ENCODE results near the gene SLC29A1.
"Not testable (repeated sequence)": the region's sequence is repeated elsewhere in the genome, so short reads cannot be mapped to it uniquely, and the experiment has no call there.

The SLC29A1 gene

DNA sequence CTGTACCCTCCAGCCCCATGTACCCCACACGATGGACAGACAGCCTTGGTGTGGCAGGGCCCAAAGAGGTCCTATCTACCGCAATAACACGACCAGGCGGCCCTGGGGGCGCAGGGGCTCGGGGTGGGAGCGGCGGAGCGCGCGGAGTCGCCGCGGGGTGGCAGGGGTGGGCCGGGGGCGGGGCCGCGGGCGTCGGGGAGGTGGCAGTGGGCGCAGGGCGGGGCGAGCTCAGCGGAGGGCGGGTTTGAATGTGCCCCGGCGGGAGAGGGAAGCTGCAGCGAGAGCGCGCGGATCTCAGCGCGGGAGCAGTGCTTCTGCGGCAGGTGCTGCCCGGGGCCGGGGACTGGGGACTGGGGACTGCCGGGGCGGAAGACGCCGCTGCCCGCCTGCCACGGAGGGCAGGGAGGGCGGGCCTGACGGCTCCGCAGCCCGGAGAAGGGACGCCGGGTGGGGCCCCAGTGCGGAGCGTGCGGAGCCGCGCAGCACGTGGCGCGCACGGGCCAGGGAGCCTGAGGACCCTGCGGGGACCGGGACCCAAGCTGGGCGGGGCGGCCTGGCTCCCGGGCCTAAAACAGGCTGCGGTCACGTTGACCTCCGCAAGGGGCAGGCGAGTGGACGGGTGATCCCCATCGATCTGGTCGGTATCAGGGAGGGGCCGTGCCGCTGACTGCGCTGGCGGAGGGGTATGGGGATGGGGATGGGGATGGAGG is at the start of gene SLC29A1:
TSS of gene SLC29A1 (plus strand) at position 277 of the 710 bp plus-strand sequence. CDS start 3,719 bp downstream, outside the sequence.
- no peaks in the 10 kb centered on the region for H3K27me3 ChIP-seq (ENCODE audit: low read depth, low read length)
- peak within 1 kb of the TSS; percentile 62 to 76 for H3K4me3 ChIP-seq (ENCODE audit: low read depth in 1 of 2, low read length in 2 of 2)
- no peaks in the 10 kb centered on the region for H3K9me3 ChIP-seq (ENCODE audit: control insufficient read depth in 1 of 2, low read length in 2 of 2)
- no peaks in the 10 kb centered on the region for H3K36me3 ChIP-seq (ENCODE audit: control insufficient read depth in 1 of 2, insufficient read depth in 2 of 2, low read length in 2 of 2)
- H3K4me1 ChIP-seq (ENCODE audit: control insufficient read depth in 1 of 2, insufficient read depth in 2 of 2, low read length in 2 of 2) = peaks cover 23 to 84% of the 10 kb centered on the region in 2 donors
- peak within 1 kb of the TSS; percentile 51 for H3K27ac ChIP-seq (ENCODE audit: low read length)

DNA sequence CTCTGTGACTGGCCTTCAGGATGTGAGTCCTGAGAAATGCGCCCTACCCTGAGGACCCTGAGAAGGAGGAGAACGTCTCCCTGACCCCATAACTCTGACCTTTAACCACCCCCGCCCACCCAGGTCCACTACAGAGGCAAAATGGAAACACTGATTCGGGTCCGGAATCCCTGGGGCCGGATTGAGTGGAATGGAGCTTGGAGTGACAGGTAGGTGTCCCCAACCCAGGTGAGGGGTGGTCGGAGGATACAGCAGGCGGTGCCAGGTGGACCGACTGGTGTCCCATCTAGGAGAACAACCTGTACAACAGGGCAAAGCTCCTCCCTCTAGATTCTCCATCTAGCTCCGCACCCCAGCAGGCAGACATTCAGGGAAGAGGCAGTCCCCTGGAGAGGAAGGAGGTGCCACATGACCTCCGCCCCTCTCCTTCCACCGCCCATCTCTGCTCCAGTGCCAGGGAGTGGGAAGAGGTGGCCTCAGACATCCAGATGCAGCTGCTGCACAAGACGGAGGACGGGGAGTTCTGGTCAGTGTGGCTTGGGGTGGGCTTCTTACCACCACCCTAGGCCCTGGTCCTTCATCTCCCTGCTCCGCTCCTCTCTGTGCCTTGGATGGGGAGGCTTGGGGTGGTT is 47.1 kb upstream of the SLC29A1 start:
- no peak overlapping the region for H3K27ac ChIP-seq (ENCODE audit: low read length)
- no peak overlapping the region for H3K4me3 ChIP-seq (ENCODE audit: low read depth in 1 of 2, low read length in 2 of 2)
- H3K27me3 ChIP-seq (ENCODE audit: low read depth, low read length) = no peaks in the 10 kb centered on the region
- H3K36me3 ChIP-seq (ENCODE audit: control insufficient read depth in 1 of 2, insufficient read depth in 2 of 2, low read length in 2 of 2) = no peaks in the 10 kb centered on the region
- H3K4me1 ChIP-seq (ENCODE audit: control insufficient read depth in 1 of 2, insufficient read depth in 2 of 2, low read length in 2 of 2) = peaks cover 0 to 6% of the 10 kb centered on the region in 2 donors
- no peaks in the 10 kb centered on the region for H3K9me3 ChIP-seq (ENCODE audit: control insufficient read depth in 1 of 2, low read length in 2 of 2)

- H3K4me1 ChIP-seq (ENCODE audit: control insufficient read depth in 1 of 2, insufficient read depth in 2 of 2, low read length in 2 of 2) = peaks cover 0 to 6% of the 10 kb centered on the region in 2 donors
- no peaks in the 10 kb centered on the region for H3K27me3 ChIP-seq (ENCODE audit: low read depth, low read length)
- no peaks in the 10 kb centered on the region for H3K9me3 ChIP-seq (ENCODE audit: control insufficient read depth in 1 of 2, low read length in 2 of 2)
- H3K36me3 ChIP-seq (ENCODE audit: control insufficient read depth in 1 of 2, insufficient read depth in 2 of 2, low read length in 2 of 2) = no peaks in the 10 kb centered on the region
- no peak overlapping the region for H3K27ac ChIP-seq (ENCODE audit: low read length)
- H3K4me3 ChIP-seq (ENCODE audit: low read depth in 1 of 2, low read length in 2 of 2) = no peak overlapping the region
Measured at GRCh38 chr6:44176762-44177509, 46.5 kb upstream of the SLC29A1 start.

- no peaks in the 10 kb centered on the region for H3K36me3 ChIP-seq (ENCODE audit: control insufficient read depth in 1 of 2, insufficient read depth in 2 of 2, low read length in 2 of 2)
- H3K4me3 ChIP-seq (ENCODE audit: low read depth in 1 of 2, low read length in 2 of 2) = no peak overlapping the region
- no peak overlapping the region for H3K27ac ChIP-seq (ENCODE audit: low read length)
- peaks cover 0 to 1% of the 10 kb centered on the region in 2 donors for H3K4me1 ChIP-seq (ENCODE audit: control insufficient read depth in 1 of 2, insufficient read depth in 2 of 2, low read length in 2 of 2)
- no peaks in the 10 kb centered on the region for H3K27me3 ChIP-seq (ENCODE audit: low read depth, low read length)
- H3K9me3 ChIP-seq (ENCODE audit: control insufficient read depth in 1 of 2, low read length in 2 of 2) = no peaks in the 10 kb centered on the region
Measured at GRCh38 chr6:44177691-44178423, 45.5 kb upstream of the SLC29A1 start.

DNA sequence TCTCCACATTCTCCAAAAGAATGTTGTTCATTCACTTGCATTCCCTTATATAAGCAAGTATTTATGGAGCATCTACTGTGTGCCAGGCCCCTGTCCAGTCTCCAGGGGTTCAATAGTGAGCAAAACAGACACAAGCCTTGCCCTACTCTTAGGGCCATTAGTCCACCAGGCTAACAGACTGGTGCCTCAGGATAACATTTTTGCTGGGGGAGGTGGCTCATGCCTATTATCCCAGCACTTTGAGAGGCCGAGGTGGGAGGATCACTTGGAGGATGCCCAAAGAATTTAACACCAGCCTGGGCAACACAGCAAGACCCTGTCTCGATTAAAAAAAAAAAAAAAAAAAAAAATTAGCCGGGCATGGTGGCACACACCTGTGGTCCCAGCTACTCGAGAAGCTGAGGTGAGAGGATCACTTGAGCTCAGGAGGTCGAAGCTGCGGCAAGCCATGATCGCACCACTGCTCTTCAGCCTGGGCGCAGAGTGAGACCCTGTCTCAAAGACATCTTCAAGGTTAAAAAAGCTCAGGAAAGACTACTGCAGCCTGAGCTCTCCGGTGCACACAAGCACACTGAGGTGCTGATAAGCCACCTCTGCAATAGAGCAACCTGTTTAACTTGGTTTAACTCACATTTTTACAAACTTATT is 44.8 kb upstream of the SLC29A1 start:
- H3K27ac ChIP-seq (ENCODE audit: low read length) = no peak overlapping the region

GRCh38 chr6:44179072-44179536 is 44.3 kb upstream of the SLC29A1 start:
- Histone ChIP-seq H3K27me3 (ENCODE audit: low read depth, low read length) (no peaks in the 10 kb centered on the region), H3K4me3 (ENCODE audit: low read depth in 1 of 2, low read length in 2 of 2) (no peak overlapping the region), H3K36me3 (ENCODE audit: control insufficient read depth in 1 of 2, insufficient read depth in 2 of 2, low read length in 2 of 2) (no peaks in the 10 kb centered on the region), H3K4me1 (ENCODE audit: control insufficient read depth in 1 of 2, insufficient read depth in 2 of 2, low read length in 2 of 2) (no peaks in the 10 kb centered on the region), H3K27ac (ENCODE audit: low read length) (no peak overlapping the region), H3K9me3 (ENCODE audit: control insufficient read depth in 1 of 2, low read length in 2 of 2) (no peaks in the 10 kb centered on the region)

More for the DNA sequence above, 44.8 kb upstream of the SLC29A1 start:
- H3K4me1 ChIP-seq (ENCODE audit: control insufficient read depth in 1 of 2, insufficient read depth in 2 of 2, low read length in 2 of 2) = no peaks in the 10 kb centered on the region
- H3K4me3 ChIP-seq (ENCODE audit: low read depth in 1 of 2, low read length in 2 of 2) = no peak overlapping the region
- H3K36me3 ChIP-seq (ENCODE audit: control insufficient read depth in 1 of 2, insufficient read depth in 2 of 2, low read length in 2 of 2) = no peaks in the 10 kb centered on the region
- no peaks in the 10 kb centered on the region for H3K27me3 ChIP-seq (ENCODE audit: low read depth, low read length)
- H3K9me3 ChIP-seq (ENCODE audit: control insufficient read depth in 1 of 2, low read length in 2 of 2) = no peaks in the 10 kb centered on the region

GRCh38 chr6:44179648-44180047 is 43.7 kb upstream of the SLC29A1 start:
- no peaks in the 10 kb centered on the region for H3K9me3 ChIP-seq (ENCODE audit: control insufficient read depth in 1 of 2, low read length in 2 of 2)
- no peak overlapping the region for H3K4me3 ChIP-seq (ENCODE audit: low read depth in 1 of 2, low read length in 2 of 2)
- H3K27me3 ChIP-seq (ENCODE audit: low read depth, low read length) = no peaks in the 10 kb centered on the region
- H3K4me1 ChIP-seq (ENCODE audit: control insufficient read depth in 1 of 2, insufficient read depth in 2 of 2, low read length in 2 of 2) = no peaks in the 10 kb centered on the region
- no peaks in the 10 kb centered on the region for H3K36me3 ChIP-seq (ENCODE audit: control insufficient read depth in 1 of 2, insufficient read depth in 2 of 2, low read length in 2 of 2)
- no peak overlapping the region for H3K27ac ChIP-seq (ENCODE audit: low read length)

DNA sequence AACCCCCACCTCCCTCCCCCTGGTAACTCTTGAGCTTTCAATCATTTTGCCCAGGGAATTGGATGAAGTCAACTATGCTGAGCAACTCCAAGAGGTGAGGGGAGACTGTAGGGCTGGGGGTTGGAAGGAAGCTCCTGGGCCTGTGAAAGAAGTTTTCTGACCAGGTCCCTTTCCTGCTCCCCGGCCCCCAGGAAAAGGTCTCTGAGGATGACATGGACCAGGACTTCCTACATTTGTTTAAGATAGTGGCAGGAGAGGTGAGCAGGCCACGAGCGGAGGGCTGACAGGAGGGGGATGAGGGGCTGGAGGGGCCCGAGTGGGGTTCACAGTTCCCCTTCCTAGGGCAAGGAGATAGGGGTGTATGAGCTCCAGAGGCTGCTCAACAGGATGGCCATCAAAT is 43.0 kb upstream of the SLC29A1 start:
- Histone ChIP-seq H3K9me3 (ENCODE audit: control insufficient read depth in 1 of 2, low read length in 2 of 2) (no peaks in the 10 kb centered on the region), H3K4me3 (ENCODE audit: low read depth in 1 of 2, low read length in 2 of 2) (no peak overlapping the region)

DNA sequence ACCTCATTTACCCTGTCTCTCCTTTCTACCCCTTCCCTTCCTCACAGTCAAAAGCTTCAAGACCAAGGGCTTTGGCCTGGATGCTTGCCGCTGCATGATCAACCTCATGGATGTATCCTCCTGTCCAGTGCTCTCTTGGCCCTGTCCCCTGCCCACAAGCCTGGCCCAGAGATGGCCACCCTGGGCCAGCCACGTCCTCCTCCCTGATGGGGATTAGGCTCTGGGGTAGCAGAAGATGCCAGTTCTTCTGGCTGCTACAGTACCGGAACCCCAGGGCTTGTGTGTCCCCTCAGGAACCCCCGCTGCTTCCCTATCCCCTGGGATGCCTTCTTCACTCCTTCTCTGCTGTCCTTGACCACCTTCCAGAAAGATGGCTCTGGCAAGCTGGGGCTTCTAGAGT is 42.5 kb upstream of the SLC29A1 start:
- H3K4me3 ChIP-seq (ENCODE audit: low read depth in 1 of 2, low read length in 2 of 2) = no peak overlapping the region
- H3K9me3 ChIP-seq (ENCODE audit: control insufficient read depth in 1 of 2, low read length in 2 of 2) = no peaks in the 10 kb centered on the region
- no peaks in the 10 kb centered on the region for H3K27me3 ChIP-seq (ENCODE audit: low read depth, low read length)
- H3K36me3 ChIP-seq (ENCODE audit: control insufficient read depth in 1 of 2, insufficient read depth in 2 of 2, low read length in 2 of 2) = no peaks in the 10 kb centered on the region
- H3K27ac ChIP-seq (ENCODE audit: low read length) = no peak overlapping the region
- no peaks in the 10 kb centered on the region for H3K4me1 ChIP-seq (ENCODE audit: control insufficient read depth in 1 of 2, insufficient read depth in 2 of 2, low read length in 2 of 2)

More for the DNA sequence above, 43.0 kb upstream of the SLC29A1 start:
- Histone ChIP-seq H3K36me3 (ENCODE audit: control insufficient read depth in 1 of 2, insufficient read depth in 2 of 2, low read length in 2 of 2) (no peaks in the 10 kb centered on the region), H3K4me1 (ENCODE audit: control insufficient read depth in 1 of 2, insufficient read depth in 2 of 2, low read length in 2 of 2) (no peaks in the 10 kb centered on the region), H3K27ac (ENCODE audit: low read length) (no peak overlapping the region), H3K27me3 (ENCODE audit: low read depth, low read length) (no peaks in the 10 kb centered on the region)

DNA sequence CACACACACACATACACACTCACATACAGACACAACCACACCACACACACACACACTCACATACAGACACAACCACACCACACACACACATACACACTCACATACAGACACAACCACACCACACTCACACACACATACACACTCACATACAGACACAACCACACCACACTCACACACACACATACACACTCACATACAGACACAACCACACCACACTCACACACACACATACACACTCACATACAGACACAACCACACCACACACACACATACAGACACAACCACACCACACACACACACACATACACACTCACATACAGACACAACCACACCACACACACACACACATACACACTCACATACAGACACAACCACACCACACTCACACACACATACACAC is 41.6 kb upstream of the SLC29A1 start:
- H3K27me3 ChIP-seq (ENCODE audit: low read depth, low read length); H3K4me1 ChIP-seq (ENCODE audit: control insufficient read depth in 1 of 2, insufficient read depth in 2 of 2, low read length in 2 of 2); H3K9me3 ChIP-seq (ENCODE audit: control insufficient read depth in 1 of 2, low read length in 2 of 2); H3K36me3 ChIP-seq (ENCODE audit: control insufficient read depth in 1 of 2, insufficient read depth in 2 of 2, low read length in 2 of 2); H3K27ac ChIP-seq (ENCODE audit: low read length); H3K4me3 ChIP-seq (ENCODE audit: low read depth in 1 of 2, low read length in 2 of 2): not testable (repeated sequence)
